Ammon's horn (tissue), 1 donor: ENCODE measurements around the gene RNF5.
"Not testable (repeated sequence)": the region's sequence is repeated elsewhere in the genome, so short reads cannot be mapped to it uniquely, and the experiment has no call there.

Experiments used
- DNase-seq: peaks from one replicate; pipeline ENCODE4 v3.0.0-alpha.2; 2016; ENCODE audit warnings: low spot score

RNF5 gene

GRCh38 chr6:32175711-32176475 lies 2.3 kb upstream of the RNF5 start, which contains the start of gene AGPAT1:
TSS of gene AGPAT1 (minus strand) at chr6:32176084. CDS start at chr6:32171496, 4,588 bp downstream.
- DNase-seq, result peak; percentile 99

- DNase-seq, result no peak
Observed at GRCh38 chr6:32176476-32177182, 1.6 kb upstream of the RNF5 start.

GRCh38 chr6:32177183-32177787 lies 920 bp upstream of the RNF5 start:
- DNase-seq, result no peak

GRCh38 chr6:32178547-32179440 lies 589 bp downstream of the RNF5 start:
- DNase-seq, result no peak

GRCh38 chr6:32179766-32180405 lies 1.7 kb downstream of the RNF5 start:
- no peak for DNase-seq

GRCh38 chr6:32181148-32181702 lies 3.0 kb downstream of the RNF5 start:
- no peak for DNase-seq

GRCh38 chr6:32181915-32182529 lies 3.8 kb downstream of the RNF5 start:
- DNase-seq, result no peak

GRCh38 chr6:32182555-32182981 lies 4.4 kb downstream of the RNF5 start:
- DNase-seq, result no peak

- no peak for DNase-seq
Observed at GRCh38 chr6:32183030-32183429, 4.8 kb downstream of the RNF5 start.

GRCh38 chr6:32183483-32184083 lies 5.4 kb downstream of the RNF5 start:
- no peak for DNase-seq

- no peak for DNase-seq
Observed at GRCh38 chr6:32184084-32184640, 6.0 kb downstream of the RNF5 start, which contains the start of gene AGER. TSS of gene AGER (minus strand) at chr6:32184253. CDS start at chr6:32184222, 31 bp downstream.

GRCh38 chr6:32185681-32186131 lies 7.5 kb downstream of the RNF5 start:
- not testable (repeated sequence) for DNase-seq

GRCh38 chr6:32186151-32186840 lies 8.1 kb downstream of the RNF5 start:
- DNase-seq, result not testable (repeated sequence)

GRCh38 chr6:32187009-32187709 lies 9.0 kb downstream of the RNF5 start:
- DNase-seq, result no peak

GRCh38 chr6:32187725-32188380 lies 9.6 kb downstream of the RNF5 start:
- not testable (repeated sequence) for DNase-seq

- no peak for DNase-seq
Observed at GRCh38 chr6:32188381-32189068, 10.3 kb downstream of the RNF5 start.

GRCh38 chr6:32189069-32189741 lies 11.0 kb downstream of the RNF5 start:
- no peak for DNase-seq
